Erythroblast (primary cell): ENCODE results near the gene LIMD2.

Experiments
- GATA1 ChIP-seq: IDR thresholded peaks from 2 replicates; pipeline ENCODE4 v1.6.1; 2011; ENCODE audit warnings: low read depth, mild to moderate bottlenecking, control low read depth, low read length, moderate library complexity
- POLR2A ChIP-seq: IDR thresholded peaks from 2 replicates; pipeline ENCODE4 v1.6.1; 2011; ENCODE audit warnings: mild to moderate bottlenecking, low read length

DNA sequence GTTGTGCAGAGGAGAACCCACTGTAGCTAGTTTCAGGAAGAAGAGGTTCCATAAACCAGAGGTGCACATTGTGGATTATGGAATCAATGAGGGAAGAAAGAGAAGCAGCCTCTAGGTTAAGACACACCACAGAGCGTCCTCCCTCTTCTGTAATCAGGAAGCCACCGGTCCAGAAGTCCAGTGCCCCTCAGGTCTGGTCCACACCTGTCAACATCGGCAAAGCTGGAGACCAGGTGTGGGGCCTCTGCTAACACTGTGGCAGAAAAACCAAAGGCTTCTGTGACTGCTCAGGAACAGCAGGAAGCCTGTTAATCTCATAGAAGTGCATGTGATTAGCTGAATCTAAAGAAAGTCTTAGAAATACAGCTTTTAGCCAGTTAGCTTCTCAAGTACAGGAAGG, 23.3 kb downstream of the LIMD2 start:
- no peak for TF ChIP-seq POLR2A
- TF ChIP-seq GATA1 = no peak
